GM04504 (cell line): ENCODE results near the gene TMEM41B.
A peak's percentile ranks its signal among the peaks of the same experiment; 100 is the strongest.
"Not testable (repeated sequence)": the region's sequence is repeated elsewhere in the genome, so short reads cannot be mapped to it uniquely, and the experiment has no call there.

Experiments used
- DNase-seq: peaks from one replicate; pipeline ENCODE4 v3.0.0-alpha.2; 2012; ENCODE audit warnings: low read depth

TMEM41B gene

GRCh38 chr11:9259981-9260837, 54.2 kb downstream of the TMEM41B start:
- DNase-seq = no peak

- DNase-seq = not testable (repeated sequence)
Observed at GRCh38 chr11:9258279-9258678, 56.1 kb downstream of the TMEM41B start.

- DNase-seq = no peak
Observed at GRCh38 chr11:9254416-9254815, 60.0 kb downstream of the TMEM41B start.

GRCh38 chr11:9253086-9253485, 61.3 kb downstream of the TMEM41B start:
- DNase-seq = no peak

- no peak for DNase-seq
Observed at GRCh38 chr11:9251311-9251710, 63.1 kb downstream of the TMEM41B start.

GRCh38 chr11:9250139-9250582, 64.2 kb downstream of the TMEM41B start:
- DNase-seq = no peak

- no peak for DNase-seq
Observed at GRCh38 chr11:9249252-9249651, 65.1 kb downstream of the TMEM41B start.

GRCh38 chr11:9247863-9248262, 66.5 kb downstream of the TMEM41B start:
- no peak for DNase-seq

GRCh38 chr11:9236242-9236641, 78.2 kb downstream of the TMEM41B start:
- DNase-seq = not testable (repeated sequence)

- no peak for DNase-seq
Observed at GRCh38 chr11:9232482-9232881, 81.9 kb downstream of the TMEM41B start.

- peak; percentile 32 for DNase-seq
Observed at GRCh38 chr11:9231848-9232177, 82.6 kb downstream of the TMEM41B start.
